ENCODE measurements around the gene SLC22A25.

The SLC22A25 gene

DNA sequence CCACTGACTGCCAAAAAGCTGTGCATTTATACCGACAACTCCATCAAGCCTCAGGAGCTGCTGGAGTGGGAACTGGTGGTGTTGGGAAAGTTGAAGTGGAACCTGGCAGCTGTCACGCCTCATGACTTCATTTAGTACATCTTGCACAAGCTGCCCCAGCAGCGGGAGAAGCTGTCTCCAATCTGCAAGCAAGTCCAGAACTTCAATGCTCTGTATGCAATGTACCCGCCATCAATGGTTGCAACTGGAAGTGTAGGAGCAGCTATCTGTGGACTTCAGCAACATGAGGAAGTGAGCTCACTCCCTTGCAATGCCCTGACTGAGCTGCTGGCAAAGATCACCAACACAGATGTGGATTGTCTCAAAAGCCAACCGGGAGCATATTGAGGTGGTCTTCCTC lies at the start of gene SLC22A25:
SLC22A25 (minus strand) TSS at position 67 of the 400 bp plus-strand sequence. CDS start 13,947 bp downstream, outside the sequence.
- H3K27ac ChIP-seq = no peak within 1 kb of the TSS
- no peaks in the 10 kb centered on the region for H3K9me3 ChIP-seq (ENCODE audit: low read depth, low read length)
- H3K9ac ChIP-seq (ENCODE audit: insufficient read length) = no peak within 1 kb of the TSS
- H3K36me3 ChIP-seq (ENCODE audit: insufficient read depth, low read length) = no peaks in the 10 kb centered on the region
- TF ChIP-seq FOXP2 (optimal IDR thresholded peaks at IDR 0.05; ENCODE audit: control extremely low read depth, extremely low read length, insufficient read depth) (no peak), POLR2AphosphoS5 (IDR thresholded peaks at IDR 0.05; ENCODE audit: borderline replicate concordance, low read depth, low read length) (no peak), EZH2 (IDR thresholded peaks at IDR 0.05) (no peak)
- DNase-seq (ENCODE audit: low read depth, low spot score) = no peak
- H3K4me3 ChIP-seq = no peak within 1 kb of the TSS

GRCh38 chr11:63290285-63290684 lies 46.9 kb upstream of the SLC22A25 start:
- Histone ChIP-seq H3K4me3 (no peak overlapping the region), H3K9ac (ENCODE audit: insufficient read length) (no peak overlapping the region), H3K27ac (no peak overlapping the region), H3K36me3 (ENCODE audit: insufficient read depth, low read length) (no peaks in the 10 kb centered on the region), H3K9me3 (ENCODE audit: low read depth, low read length) (no peaks in the 10 kb centered on the region)
- TF ChIP-seq EZH2 (IDR thresholded peaks at IDR 0.05) = no peak
- TF ChIP-seq FOXP2 (optimal IDR thresholded peaks at IDR 0.05; ENCODE audit: control extremely low read depth, extremely low read length, insufficient read depth) = no peak
- DNase-seq (ENCODE audit: low read depth, low spot score) = no peak

- TF ChIP-seq POLR2AphosphoS5 (IDR thresholded peaks at IDR 0.05; ENCODE audit: borderline replicate concordance, low read depth, low read length) = no peak
- TF ChIP-seq EZH2 (IDR thresholded peaks at IDR 0.05) = no peak
- no peak for TF ChIP-seq FOXP2 (optimal IDR thresholded peaks at IDR 0.05; ENCODE audit: control extremely low read depth, extremely low read length, insufficient read depth)
- Histone ChIP-seq H3K4me3 (no peak overlapping the region), H3K9me3 (ENCODE audit: low read depth, low read length) (no peaks in the 10 kb centered on the region), H3K36me3 (ENCODE audit: insufficient read depth, low read length) (no peaks in the 10 kb centered on the region), H3K9ac (ENCODE audit: insufficient read length) (no peak overlapping the region), H3K27ac (no peak overlapping the region)
- no peak for DNase-seq (ENCODE audit: low read depth, low spot score)
Observed at GRCh38 chr11:63289658-63290057, 46.3 kb upstream of the SLC22A25 start.

- TF ChIP-seq POLR2AphosphoS5 (IDR thresholded peaks at IDR 0.05; ENCODE audit: borderline replicate concordance, low read depth, low read length) = no peak
- TF ChIP-seq EZH2 (IDR thresholded peaks at IDR 0.05) = no peak
- TF ChIP-seq FOXP2 (optimal IDR thresholded peaks at IDR 0.05; ENCODE audit: control extremely low read depth, extremely low read length, insufficient read depth) = no peak
- DNase-seq (ENCODE audit: low read depth, low spot score) = no peak
- Histone ChIP-seq H3K9ac (ENCODE audit: insufficient read length) (no peak overlapping the region), H3K4me3 (no peak overlapping the region), H3K27ac (no peak overlapping the region), H3K9me3 (ENCODE audit: low read depth, low read length) (no peaks in the 10 kb centered on the region), H3K36me3 (ENCODE audit: insufficient read depth, low read length) (no peaks in the 10 kb centered on the region)
Observed at GRCh38 chr11:63282579-63282978, 39.2 kb upstream of the SLC22A25 start.

DNA sequence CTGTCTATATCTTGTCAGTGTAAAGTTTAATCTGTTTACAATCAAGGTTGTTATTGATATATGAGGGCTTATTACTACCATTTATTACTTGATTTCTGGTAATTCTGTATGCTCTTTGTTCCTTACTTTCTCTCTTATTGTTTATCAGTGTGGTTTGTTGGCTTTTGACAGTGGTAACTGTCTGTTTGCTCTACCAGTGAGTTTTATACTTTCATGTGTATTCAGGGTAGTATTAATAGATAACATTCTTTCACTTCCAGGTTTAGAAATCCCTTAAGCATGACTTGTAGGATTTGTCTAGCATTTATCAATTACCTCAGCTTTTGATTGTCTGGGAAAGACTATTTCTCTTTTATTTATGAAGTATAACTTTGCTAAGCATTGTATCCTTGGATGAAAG lies 37.5 kb upstream of the SLC22A25 start:
- DNase-seq (ENCODE audit: low read depth, low spot score) = no peak
- TF ChIP-seq EZH2 (IDR thresholded peaks at IDR 0.05) (no peak), POLR2AphosphoS5 (IDR thresholded peaks at IDR 0.05; ENCODE audit: borderline replicate concordance, low read depth, low read length) (no peak), FOXP2 (optimal IDR thresholded peaks at IDR 0.05; ENCODE audit: control extremely low read depth, extremely low read length, insufficient read depth) (no peak)
- no peak overlapping the region for H3K4me3 ChIP-seq
- no peaks in the 10 kb centered on the region for H3K36me3 ChIP-seq (ENCODE audit: insufficient read depth, low read length)
- H3K27ac ChIP-seq = no peak overlapping the region
- no peaks in the 10 kb centered on the region for H3K9me3 ChIP-seq (ENCODE audit: low read depth, low read length)
- no peak overlapping the region for H3K9ac ChIP-seq (ENCODE audit: insufficient read length)

- no peaks in the 10 kb centered on the region for H3K36me3 ChIP-seq (ENCODE audit: insufficient read depth, low read length)
- no peak for DNase-seq (ENCODE audit: low read depth, low spot score)
- H3K4me3 ChIP-seq = no peak overlapping the region
- H3K9me3 ChIP-seq (ENCODE audit: low read depth, low read length) = no peaks in the 10 kb centered on the region
- TF ChIP-seq POLR2AphosphoS5 (IDR thresholded peaks at IDR 0.05; ENCODE audit: borderline replicate concordance, low read depth, low read length) = no peak
- no peak for TF ChIP-seq EZH2 (IDR thresholded peaks at IDR 0.05)
- no peak for TF ChIP-seq FOXP2 (optimal IDR thresholded peaks at IDR 0.05; ENCODE audit: control extremely low read depth, extremely low read length, insufficient read depth)
- no peak overlapping the region for H3K27ac ChIP-seq
- H3K9ac ChIP-seq (ENCODE audit: insufficient read length) = no peak overlapping the region
Observed at GRCh38 chr11:63277345-63277943, 34.0 kb upstream of the SLC22A25 start.

DNA sequence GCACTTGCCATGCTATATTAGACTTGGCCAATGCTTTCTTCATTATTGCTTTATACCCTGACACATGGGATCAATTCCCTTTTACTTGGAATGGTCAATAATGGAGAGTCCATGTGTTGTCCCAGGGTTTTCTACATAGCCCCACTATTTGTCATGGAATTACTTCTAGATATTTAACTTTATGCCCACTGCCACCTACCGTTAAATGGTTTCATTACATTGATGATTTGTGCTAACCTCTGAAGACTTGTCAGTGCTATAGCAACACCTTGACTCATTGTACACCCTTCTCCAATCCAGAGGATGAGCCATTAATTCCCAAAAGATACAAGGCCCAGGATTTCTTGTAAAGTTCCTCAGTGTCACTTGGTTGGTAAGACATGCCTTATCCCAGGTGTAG lies 31.4 kb upstream of the SLC22A25 start:
- no peak for DNase-seq (ENCODE audit: low read depth, low spot score)
- Histone ChIP-seq H3K27ac (no peak overlapping the region), H3K9me3 (ENCODE audit: low read depth, low read length) (no peaks in the 10 kb centered on the region), H3K4me3 (no peak overlapping the region), H3K36me3 (ENCODE audit: insufficient read depth, low read length) (no peaks in the 10 kb centered on the region), H3K9ac (ENCODE audit: insufficient read length) (no peak overlapping the region)
- no peak for TF ChIP-seq EZH2 (IDR thresholded peaks at IDR 0.05)
- no peak for TF ChIP-seq FOXP2 (optimal IDR thresholded peaks at IDR 0.05; ENCODE audit: control extremely low read depth, extremely low read length, insufficient read depth)
- no peak for TF ChIP-seq POLR2AphosphoS5 (IDR thresholded peaks at IDR 0.05; ENCODE audit: borderline replicate concordance, low read depth, low read length)

- TF ChIP-seq EZH2 (IDR thresholded peaks at IDR 0.05) (no peak), POLR2AphosphoS5 (IDR thresholded peaks at IDR 0.05; ENCODE audit: borderline replicate concordance, low read depth, low read length) (no peak), FOXP2 (optimal IDR thresholded peaks at IDR 0.05; ENCODE audit: control extremely low read depth, extremely low read length, insufficient read depth) (no peak)
- Histone ChIP-seq H3K27ac (no peak overlapping the region), H3K36me3 (ENCODE audit: insufficient read depth, low read length) (no peaks in the 10 kb centered on the region), H3K9me3 (ENCODE audit: low read depth, low read length) (no peaks in the 10 kb centered on the region), H3K4me3 (no peak overlapping the region), H3K9ac (ENCODE audit: insufficient read length) (no peak overlapping the region)
- DNase-seq (ENCODE audit: low read depth, low spot score) = no peak
Observed at GRCh38 chr11:63273685-63274084, 30.3 kb upstream of the SLC22A25 start.

DNA sequence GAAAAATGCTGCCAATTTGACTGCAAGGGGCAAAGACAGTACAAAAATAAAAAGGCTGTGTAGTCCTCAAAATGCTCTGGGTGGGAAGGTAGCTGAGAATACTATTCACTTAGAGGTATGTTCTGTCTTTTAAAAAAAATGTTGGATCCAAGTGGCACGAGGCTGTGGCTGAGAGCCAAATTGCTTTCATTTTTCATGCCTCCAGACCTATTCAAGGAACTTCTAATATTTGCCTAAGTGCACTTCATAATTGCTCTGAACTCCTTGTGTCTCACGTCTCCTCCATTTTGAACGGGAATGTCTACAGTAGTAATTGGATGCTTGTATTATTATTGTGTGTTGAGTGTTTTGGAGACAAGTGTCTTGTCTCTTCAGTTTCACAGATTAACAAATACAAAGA lies 19.1 kb upstream of the SLC22A25 start:
- H3K27ac ChIP-seq = no peak overlapping the region
- TF ChIP-seq FOXP2 (optimal IDR thresholded peaks at IDR 0.05; ENCODE audit: control extremely low read depth, extremely low read length, insufficient read depth) = no peak
- TF ChIP-seq EZH2 (IDR thresholded peaks at IDR 0.05) = no peak
- TF ChIP-seq POLR2AphosphoS5 (IDR thresholded peaks at IDR 0.05; ENCODE audit: borderline replicate concordance, low read depth, low read length) = no peak
- no peaks in the 10 kb centered on the region for H3K9me3 ChIP-seq (ENCODE audit: low read depth, low read length)
- no peak for DNase-seq (ENCODE audit: low read depth, low spot score)
- H3K4me3 ChIP-seq = no peak overlapping the region
- H3K36me3 ChIP-seq (ENCODE audit: insufficient read depth, low read length) = no peaks in the 10 kb centered on the region
- H3K9ac ChIP-seq (ENCODE audit: insufficient read length) = no peak overlapping the region
